GM18508 (cell line): ENCODE measurements around the gene MAGI2.
"Not testable (repeated sequence)": the region's sequence is repeated elsewhere in the genome, so short reads cannot be mapped to it uniquely, and the experiment has no call there.

Experiments used
- ATAC-seq: cut with Tn5 transposase; IDR thresholded peaks from one replicate; pipeline ENCODE4 v1.9.1; 2021; ENCODE audit warnings: moderate number of reproducible peaks; ENCODE audit not compliant: insufficient read depth, unreplicated experiment

The MAGI2 gene

DNA sequence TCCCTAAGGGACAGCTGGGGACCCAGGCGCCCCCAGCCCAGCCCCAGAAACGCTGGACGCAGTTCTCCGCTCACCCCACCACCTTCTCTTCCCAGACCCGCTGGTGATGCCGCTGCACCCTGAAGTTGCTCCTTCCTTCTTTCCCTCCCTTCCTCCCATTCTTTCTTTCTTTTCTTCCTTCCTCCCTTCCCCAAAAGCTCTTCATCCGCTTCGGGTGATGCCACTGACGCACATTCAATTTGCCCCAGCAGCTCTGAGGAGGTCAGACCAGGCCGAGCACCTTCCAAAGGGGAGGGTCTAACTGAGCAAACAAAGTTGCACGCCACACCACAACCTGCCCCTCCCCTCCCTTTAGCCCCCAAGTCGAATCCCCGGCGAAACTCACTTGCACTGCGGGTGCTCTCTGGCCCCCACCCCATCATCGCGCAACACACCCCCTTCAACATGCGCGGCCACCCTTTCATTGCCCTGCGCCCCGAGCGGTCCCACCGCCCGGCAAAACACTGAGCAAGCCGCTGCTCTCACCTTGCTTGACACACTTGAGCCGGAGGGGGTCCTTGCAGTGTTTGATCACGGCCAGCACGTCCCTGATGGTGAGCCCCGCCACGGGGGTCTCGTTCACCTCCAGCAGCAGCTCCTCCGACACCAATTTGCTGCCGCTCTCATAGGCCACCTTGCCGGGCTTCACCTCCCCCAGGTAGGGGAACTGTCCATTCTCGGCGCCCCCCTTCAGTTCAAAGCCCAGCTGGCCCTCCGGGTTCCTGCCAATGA, 787 bp downstream of the MAGI2 start:
- no peak for ATAC-seq

DNA sequence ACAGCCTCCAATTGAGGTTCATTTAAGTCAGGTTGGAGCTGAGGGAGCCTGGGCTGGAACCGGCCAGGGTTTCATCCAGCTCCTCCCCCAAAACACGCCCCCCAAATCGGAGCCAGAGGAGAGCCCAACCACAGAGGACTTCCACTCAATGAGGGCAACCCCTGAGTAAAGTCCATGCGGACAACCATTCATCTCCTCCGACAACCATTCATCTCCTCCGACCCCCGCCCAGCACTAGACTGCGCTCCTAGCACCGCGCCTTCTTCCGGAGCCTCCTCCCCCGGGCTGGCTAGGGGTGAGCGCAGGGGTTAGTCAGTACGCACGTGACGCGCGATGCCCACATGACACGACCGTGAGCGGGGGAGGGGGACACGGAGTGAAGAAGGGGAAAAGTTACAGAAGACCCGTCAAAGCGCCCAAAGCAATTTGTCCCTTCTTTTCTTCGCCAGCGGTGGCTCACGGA, 1.4 kb downstream of the MAGI2 start:
- ATAC-seq = no peak

DNA sequence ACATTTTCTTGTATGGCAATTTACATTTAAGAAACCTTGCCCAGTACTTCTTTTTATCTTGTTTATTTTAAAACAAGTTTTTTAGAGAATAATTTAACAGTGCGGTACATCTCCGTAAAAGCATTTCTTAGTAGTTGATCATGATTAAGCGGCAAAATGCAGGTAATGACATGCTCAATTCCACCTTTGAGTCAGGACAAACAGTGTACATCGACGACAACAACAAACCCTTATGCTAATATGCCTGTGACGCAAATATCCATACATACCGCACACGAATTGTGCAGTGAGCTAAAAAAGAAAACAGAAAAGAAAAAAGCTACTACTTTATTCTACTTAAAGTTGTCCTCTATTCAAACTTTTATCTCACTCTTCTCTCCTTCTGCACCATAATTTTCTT, 1.9 kb downstream of the MAGI2 start:
- no peak for ATAC-seq

DNA sequence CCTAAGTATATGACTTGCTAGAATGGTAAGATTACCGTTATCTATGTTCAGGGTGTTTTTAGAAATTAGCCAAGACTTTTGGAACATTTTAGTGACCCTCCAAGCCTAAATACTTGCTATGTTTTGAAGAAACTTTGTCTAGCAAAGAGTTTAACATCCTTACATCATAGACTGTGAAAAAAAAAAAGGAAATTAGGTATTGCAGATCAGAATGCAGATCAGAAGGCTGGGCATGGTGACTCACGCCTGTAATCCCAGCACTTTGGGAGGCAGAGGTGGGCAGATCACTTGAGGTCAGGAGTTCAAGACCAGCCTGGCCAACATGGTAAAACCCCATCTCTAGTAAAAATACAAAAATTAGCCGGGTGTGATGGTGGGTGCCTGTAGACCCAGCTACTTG, 10.7 kb downstream of the MAGI2 start:
- ATAC-seq = not testable (repeated sequence)

DNA sequence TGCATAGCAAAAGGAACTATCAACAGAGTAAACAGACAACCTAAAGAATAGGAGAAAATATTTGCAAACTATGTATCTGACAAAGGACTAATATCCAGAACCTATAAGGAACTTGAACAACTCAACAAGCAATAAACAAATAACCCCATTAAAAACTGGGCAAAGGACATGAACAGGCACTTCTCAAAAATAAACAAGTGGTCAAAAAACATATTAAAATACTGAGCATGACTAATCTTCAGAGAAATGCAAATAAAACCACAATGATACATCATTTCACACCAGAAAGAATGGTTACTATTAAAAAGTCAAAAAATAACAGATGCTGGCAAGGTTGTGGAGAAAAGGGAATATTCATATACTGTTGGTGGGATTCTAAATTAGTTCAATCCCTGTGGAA, 17.1 kb downstream of the MAGI2 start:
- ATAC-seq = no peak

DNA sequence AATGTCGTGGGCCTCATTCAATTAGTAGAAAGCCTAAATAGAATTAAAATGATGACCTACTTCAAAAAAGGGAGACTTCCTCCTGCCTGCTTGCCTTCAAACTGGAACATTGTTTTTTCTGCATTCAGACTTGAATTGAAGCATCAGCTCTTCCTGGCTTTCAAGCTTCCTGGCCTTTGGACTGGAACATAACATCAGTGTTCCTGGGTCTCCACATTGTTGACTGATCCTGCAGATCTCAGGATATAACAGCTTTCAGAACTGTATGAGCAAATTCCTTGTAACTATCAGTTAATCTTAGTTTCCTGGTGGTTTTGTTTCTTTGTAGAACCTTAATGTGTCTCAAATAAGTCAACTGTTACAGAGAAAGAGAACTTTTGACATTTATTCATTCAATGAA, 18.6 kb downstream of the MAGI2 start:
- ATAC-seq = no peak

DNA sequence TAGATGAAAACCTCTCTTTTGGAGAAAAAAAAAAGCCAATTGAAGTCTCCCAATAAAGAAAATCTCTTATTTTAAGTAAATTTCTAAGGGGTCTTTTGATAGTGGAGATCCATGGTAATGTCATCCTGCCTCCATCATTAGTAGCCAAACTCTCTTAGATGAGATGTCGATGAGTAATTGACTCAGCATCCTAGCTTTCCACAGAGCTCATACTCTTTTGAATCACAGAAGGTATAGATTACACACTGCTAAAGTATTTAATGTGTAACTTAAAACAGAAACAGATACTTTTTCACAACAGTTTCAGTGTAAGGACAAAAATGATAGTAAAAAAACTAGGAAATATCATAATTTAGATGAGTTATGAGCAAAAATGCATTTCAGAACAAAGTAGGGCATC, 19.4 kb downstream of the MAGI2 start:
- ATAC-seq = no peak

DNA sequence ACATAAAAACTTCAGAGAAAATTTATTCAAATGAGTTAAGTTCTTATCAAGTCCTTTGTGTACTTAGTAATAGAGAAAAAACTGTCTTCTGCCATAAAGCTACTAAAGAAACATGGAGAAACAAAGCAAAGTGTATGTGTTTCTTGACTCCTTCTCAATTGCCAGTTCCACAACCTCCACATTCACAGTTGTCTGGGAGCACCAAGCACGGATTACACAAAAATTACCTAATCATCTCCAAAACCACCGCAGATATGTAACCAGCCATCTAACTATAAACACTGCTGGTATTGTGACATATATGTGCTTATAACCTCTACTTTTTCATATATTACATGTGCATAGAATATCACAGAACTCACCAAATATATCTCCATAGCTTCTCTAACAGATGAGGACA, 23.1 kb downstream of the MAGI2 start:
- no peak for ATAC-seq

DNA sequence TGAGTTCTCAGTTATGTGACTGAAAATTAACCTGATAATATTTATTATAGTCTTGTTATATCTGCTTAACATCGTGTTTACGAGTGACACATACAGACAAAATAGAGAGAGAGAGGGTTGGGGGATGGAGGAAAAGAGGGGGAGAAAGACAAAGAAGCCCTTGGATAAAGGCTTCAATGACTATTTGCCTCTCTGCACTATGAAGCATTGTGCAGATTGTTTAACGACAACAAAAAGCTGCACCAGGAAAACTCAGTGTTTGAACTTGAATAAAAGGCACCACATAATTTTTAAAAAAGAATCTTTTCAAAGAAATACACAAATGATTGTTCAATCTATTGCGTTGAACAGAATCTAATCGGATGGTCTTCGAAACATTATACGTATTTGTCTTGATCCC, 27.8 kb downstream of the MAGI2 start:
- no peak for ATAC-seq

DNA sequence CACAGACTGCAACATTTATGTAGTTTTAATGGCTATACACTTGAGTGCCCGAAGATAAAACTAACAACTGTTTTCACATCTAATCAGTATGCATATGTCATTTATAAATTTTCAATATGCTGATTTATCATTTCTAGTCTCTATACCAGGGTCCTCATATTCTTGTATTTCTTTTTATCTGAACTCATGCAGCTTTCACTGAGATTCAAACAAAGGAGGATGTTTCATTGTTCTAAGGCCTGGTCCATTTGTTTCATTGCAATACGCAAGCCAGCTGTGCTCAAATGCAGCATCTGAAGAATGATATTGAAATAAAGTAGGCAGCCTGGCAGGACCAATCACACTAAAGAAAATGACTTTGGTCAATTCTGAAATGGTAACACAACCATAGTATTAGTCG, 31.7 kb downstream of the MAGI2 start:
- ATAC-seq = no peak

DNA sequence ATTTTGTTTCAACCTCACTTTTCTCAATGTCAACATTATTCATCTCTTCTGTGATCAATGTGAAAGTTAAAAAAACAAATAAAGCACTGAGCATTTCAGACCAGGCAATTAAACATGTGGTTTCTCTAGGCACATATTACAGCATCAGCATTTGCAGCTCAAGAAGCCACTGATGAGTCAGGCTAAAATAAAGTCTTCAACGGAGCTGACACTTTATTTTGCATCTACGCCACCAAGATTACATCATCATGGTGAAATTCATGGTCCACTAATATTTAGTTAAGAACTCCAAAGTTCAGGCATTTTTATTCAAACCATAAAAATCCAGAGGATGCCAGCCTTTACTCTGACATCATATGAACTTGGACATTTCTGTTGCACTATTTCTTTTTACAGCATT, 33.0 kb downstream of the MAGI2 start:
- no peak for ATAC-seq

DNA sequence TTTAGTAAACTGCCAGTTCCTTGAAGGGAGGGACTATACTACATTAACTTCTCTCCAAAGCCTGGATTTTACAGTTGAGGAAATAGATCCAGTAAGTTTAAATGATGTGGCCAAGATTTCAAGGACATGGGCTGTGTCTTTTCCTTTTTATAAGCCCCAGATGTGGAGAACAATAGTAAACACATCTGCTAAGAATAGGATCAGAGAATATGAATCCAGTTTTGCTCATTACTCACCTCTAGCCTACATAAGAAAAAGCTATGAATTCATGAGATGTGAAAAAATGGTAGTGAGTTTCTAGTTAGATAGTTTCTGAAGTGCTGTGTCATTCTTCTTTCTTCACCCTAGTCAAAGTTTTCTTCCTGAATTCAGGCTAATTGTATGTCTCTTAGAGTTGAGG, 38.6 kb downstream of the MAGI2 start:
- ATAC-seq = no peak

DNA sequence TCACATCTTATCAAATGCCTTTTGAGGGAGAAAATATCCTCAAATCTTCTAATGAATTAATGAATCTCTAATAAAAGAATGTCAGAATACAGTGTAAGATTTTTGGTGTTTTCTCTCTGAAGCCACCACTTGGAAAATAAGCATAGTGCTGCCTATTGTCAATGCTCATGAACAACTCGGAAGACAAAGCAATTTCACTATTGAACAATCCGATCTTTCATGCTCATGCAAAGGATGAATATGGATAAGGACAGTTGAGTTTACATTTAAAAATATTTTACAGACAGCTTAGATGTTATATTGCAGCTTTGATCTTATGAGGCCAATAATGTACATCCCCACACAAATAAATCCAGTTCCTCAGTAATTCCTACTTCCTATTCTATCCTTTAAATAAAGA, 40.6 kb downstream of the MAGI2 start:
- no peak for ATAC-seq

DNA sequence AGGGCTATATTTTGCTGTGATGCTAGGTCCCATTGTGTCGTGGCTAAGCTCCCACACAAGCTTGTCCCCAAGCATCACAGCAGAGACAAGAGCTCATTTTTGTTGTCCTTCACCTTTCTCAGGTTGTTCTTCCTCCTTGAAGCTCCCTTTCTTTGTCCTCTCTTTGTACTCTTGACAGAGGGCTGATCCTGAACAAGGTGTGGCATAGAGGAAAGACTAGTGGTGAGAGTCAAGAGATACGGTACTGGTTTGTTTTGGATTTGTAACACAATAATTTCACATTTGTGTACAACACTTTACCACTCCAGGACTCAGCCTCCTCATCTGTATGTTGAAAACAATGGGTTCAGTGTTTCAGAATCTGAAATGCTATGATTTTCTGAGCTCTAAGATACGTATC, 41.0 kb downstream of the MAGI2 start:
- no peak for ATAC-seq

DNA sequence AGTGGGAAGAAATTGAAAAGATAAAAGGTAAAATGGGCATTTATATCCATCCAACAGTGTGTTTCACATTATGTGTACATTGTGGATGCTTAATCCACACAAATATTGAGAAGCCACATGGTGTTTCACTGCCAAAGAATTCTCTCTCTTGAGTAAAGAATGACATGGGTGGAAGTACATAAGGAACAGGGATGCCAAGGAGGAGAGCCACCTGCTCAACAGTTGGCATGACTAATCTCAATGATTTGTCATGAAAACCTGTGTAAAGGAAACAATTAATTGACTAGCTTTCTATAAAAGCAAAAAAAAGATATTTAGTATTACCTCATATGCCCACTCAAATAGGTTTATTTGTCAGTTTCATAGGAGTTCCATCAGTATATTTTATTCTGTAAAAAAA, 43.1 kb downstream of the MAGI2 start:
- ATAC-seq = no peak

DNA sequence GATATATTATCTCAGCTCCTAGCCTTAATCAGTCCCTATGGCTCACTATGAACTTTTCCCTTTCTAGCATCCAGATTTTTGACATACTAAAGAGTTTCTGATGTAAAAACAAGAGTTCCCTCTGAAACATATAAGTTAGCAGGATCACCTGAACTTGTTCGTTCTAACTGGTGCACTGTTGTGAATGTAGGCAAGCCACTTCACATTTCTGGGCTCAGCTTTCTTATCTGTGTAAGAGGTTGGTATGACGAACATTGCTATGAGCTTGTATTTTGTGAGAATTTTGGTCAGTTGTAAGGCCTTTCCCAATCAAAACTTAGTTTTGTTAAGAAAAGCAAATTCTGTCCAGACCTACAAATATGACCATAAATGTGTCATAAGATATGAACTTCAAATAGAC, 46.1 kb downstream of the MAGI2 start:
- no peak for ATAC-seq

DNA sequence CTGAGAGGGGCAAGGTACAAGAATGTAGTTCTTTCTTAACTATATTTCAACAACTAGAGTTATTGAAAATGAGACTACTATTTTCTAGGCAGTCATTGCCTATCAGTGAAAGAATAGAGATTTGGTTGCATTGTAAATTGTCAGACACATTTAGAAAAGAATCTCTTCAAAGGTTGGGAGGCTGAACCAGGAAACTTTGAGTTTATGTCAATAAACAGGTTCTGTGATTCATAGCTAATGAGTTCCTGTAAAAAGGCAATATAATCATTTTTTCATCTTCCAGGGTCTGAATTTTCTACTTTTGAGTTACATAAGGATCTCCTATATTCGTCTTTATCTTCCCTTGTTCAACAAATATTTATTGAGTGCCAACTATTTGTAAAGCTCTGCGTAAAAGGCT, 47.1 kb downstream of the MAGI2 start:
- no peak for ATAC-seq

DNA sequence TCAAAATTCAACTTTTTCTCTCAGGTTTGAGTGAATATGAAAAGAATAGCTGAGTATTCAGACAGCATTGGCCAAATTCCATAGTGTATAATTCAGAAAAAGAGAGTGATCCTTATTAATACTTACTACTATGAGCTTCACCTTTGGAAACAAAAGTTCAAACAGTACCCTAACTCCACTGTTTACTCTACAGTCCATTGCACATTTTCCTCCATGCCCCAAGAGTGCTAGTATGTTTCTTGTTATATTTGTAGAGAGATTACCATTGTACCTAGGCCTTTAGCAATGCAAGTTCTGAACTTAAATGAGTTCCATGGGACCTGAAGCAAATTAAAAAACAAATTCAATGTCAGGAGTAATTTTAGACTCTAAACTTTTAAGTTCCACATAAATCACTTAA, 48.1 kb downstream of the MAGI2 start:
- ATAC-seq = no peak

DNA sequence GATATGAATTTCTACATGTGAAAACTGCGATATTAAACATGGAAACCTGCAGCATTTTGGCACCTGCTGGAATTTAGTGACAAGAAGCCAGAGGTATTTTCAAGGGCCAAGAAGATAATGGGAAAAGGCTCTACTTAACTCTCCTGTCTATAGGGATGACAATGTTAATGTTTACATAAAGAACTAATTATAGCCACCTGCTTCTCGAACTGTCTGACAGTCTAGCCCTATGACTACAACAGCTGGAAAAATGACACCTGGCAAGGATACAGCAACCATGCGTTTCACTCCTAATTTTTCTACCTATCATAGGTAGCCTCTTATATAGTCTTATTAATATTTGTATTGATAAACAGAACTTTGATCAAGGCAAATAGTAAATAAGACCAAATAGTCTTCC, 49.6 kb downstream of the MAGI2 start:
- no peak for ATAC-seq

DNA sequence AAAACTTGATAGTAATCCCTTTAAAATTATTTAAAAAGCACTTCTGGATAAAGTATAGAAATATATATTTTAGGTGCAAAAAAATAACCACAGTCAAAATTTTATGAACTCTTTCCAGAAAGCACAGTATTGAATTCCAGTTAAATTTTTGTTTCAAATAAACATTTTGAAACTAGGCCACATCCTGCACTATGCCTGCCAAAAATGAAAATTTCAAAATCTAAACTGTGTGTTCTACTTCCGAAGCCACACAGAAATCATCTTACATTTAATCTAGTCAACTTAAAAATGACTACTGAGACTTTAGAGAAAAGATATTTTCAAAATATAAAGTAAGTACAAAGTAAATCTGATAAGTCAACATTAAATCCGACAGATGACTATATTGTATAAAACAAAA, 50.0 kb downstream of the MAGI2 start:
- no peak for ATAC-seq

DNA sequence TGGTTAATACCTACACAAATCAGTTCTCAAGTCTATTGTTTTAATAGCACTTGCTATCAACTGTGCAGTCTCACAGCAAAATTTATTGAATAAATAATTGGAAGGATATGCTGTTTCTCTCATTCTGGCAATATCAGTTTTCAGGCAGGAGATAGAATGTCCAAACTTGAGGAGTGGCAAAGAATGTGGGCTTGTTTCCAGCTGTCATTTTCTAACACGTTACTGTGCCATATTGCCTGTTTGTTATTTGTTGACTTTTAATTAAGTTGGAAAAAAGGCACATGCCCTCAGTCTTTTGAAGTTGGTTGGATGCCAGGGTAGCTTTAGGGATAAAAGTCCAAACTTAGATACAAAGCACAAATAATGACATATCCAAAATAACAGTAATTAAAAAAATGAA, 52.2 kb downstream of the MAGI2 start:
- no peak for ATAC-seq

DNA sequence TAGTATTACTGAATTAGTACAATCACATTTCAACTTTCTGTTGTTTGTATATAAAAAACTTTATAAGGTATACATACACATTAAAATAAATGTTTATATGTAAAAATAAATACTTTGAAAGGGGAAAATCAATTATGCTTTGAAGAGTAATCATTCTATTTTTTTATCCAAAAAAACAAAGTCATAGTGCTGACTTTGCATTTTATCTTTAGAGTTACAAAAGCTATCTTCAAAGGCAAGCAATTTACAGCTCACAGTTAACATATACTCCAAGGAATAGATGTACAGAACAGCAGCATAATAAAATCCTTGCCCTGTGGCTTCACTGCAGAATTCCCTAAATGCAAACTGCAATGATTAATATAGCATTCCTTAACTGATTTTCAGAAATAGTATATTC, 53.2 kb downstream of the MAGI2 start:
- no peak for ATAC-seq
